Stimulated activated naive CD4-positive, alpha-beta T cell treated with Interleukin-2 at 50 U/mL for 16 hours (primary cell): ENCODE results near the gene SCLY.

Source experiments
- DNase-seq: peaks from one replicate; lab custom pipeline; 2025; lab: John Stamatoyannopoulos, UW

SCLY gene

DNA sequence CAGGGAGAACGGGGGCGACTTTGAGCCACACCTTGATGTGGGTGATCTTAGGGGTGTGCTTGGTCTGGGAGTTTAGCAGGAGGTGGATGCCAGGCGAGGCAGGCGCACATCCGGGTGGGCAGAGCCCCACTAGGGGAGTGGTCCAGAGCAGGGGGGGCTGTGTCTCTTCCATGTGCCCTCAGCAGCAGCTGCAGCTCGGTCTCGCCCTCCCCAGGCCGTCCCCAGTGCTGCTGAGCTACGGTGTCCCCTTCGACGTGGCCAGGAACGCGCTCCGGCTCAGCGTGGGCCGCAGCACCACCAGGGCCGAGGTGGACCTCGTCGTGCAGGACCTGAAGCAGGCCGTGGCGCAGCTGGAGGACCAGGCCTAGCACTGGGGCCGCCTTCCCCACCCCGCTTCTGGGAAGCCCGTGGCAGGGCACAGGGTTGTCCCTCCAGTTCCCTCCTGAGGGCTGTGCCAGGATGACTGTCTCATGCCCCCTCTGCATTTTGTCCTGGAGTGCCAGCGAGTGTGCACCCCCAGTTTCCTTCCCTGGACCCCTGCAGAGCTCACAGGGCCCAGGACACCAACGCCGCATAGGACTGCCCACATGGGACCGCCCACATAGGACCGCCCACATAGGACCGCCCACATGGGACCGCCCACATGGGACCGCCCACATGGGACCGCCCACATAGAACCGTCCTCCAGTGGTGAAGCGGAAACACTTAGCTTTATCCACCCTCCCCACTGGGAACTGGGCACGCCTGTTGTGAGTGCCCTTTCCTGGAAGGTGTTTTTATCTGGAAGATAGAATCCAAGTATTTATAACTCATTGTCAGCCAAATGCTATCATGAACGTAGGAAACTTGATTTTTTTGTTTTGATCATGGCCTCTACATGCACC lies 37.4 kb downstream of the SCLY start:
- no peak for DNase-seq

GRCh38 chr2:238098901-238099713 lies 38.3 kb downstream of the SCLY start:
- no peak for DNase-seq

DNA sequence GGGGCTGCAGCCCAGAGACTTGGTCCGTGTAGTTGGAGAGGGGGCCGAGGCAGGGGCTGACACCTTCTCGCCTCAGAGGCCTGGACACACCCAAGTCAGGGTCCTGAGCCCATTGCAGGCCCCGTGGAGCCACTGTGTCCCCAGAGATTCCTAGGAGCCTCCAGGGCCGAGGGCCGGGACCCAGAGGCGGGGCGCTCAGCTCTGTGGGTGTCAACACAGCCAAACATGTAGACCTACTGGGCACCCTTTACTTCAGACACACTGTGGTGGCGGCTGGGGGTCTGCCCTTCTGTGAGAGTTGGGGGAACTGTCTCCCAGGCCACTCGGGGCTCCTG lies 38.9 kb downstream of the SCLY start:
- DNase-seq: no peak

- DNase-seq: no peak
Measured at GRCh38 chr2:238100049-238100820, 39.4 kb downstream of the SCLY start, which contains the start of gene ESPNL. TSS of gene ESPNL (plus strand) at chr2:238100340. CDS start at chr2:238100420, 80 bp downstream.

GRCh38 chr2:238100821-238101771 lies 40.3 kb downstream of the SCLY start:
- no peak for DNase-seq

- no peak for DNase-seq
Measured at GRCh38 chr2:238101891-238102841, 41.4 kb downstream of the SCLY start.

DNA sequence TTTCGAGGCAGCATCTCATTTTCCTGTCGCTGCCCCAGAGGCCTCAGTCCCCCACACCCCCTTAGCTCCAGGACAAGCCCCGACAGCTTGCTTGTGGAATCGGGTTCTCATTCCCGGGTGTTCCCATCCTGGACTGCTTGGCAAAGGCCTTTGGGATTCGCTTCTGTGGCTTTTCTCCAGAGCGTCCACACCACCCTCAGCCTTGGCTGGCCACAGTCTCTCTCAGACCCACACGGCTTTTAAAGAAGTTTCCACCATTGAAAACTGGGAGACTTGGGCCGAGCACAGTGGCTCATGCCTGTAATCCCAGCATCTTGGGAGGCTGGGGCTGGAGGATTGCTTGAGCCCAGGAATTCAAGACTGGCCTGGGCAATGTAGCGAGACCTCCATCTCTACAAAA lies 42.1 kb downstream of the SCLY start:
- DNase-seq: no peak

GRCh38 chr2:238103465-238104225 lies 42.8 kb downstream of the SCLY start:
- DNase-seq: no peak

GRCh38 chr2:238104226-238104690 lies 43.5 kb downstream of the SCLY start:
- no peak for DNase-seq

GRCh38 chr2:238104691-238105371 lies 44.0 kb downstream of the SCLY start:
- DNase-seq: no peak

DNA sequence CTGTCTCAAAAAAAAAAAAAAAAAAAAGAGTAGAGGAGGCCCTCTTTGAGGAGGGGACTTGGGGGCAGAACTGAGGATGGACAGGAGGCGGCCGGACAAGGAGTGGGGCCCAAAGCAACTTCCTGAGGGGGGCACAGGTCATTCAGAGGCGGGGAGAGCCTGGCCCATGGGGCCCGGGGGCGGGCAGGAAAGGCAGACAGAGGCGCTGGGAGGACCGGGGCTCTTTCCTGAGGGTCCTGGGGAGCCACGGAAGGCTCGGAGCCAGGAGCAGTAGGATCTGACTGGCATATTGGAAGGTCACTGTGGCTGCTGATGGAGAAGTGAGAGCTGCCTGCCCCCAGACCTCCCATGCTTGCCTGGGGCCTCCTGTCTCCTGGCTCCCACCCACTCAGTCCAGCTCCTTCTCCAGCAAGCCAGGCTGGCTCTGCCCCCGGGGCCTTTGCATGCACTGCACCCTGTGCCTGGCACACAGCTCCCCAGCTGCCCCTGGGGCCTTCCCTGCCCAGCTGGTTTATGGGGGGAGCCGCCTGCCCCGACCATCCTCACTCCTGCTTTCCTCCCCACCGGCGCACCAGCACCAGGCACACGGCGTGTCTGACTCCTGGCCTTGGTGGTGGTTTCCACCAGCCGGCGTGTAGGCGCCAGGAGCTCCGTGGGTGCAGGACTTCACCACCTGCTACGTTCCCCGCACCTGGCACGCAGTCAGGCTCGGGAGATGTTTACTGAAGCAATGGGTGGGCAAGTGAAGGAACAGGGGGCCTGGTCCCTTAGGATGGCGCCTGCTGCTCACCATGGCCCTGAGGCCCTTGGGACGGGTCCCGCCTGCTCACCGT lies 44.9 kb downstream of the SCLY start:
- no peak for DNase-seq

DNA sequence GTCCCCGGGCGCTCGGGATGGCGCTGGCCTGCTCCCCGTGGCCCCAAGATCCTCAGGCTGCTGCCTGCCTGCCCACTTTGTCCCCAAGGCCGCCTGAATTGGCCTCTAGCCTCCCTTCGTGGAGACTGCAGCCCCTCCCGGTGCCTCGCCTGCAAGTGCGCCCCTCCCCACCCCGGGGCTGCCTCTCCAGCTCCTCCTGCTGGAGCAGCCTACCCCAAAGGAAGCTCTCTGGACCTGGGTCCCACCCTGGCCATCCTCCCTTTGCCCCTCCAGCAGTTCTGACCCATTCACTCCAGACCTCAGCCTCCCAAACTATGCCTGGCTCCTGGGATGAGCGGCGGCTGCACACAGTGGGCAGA lies 45.5 kb downstream of the SCLY start:
- no peak for DNase-seq

DNA sequence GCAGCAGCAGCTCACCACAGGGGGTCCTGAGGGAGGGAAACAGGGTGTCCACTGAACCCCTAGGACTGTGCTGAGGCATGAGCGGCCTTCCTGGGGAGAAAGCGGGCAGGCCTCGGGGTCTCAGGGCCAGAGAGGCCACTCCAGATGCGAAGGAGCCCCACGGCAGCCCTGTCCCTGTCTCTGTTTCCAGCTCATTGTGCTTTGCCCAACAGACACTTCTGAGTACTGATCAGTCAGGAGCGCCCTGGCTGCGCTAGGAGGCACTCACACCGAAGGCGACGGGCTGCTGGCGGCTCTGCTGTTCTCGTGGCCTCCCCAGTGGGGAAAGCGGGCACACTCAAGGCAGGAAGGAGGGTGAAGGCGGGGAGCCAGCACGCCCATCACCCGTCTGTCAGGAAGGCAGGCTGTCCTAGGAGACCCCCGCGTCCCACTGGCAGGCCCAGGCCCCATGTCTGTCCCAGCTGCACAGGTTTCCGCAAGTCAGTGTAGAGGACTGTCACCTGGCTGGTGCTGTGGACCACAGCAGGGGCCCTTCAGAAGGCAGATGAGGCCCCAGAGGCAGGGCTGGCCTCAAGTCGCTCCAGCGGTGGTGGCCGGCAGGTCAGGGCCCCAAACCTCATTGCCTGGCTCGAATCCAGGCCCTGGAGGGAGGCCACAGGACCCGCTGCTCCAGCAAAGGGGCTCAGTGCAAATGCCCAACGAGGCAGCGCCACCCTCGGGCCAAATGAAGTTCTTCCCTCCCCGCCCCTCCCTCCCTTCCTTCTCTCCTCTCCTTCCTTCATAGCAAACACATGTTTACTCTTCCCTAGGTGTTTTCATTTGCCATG lies 46.1 kb downstream of the SCLY start:
- DNase-seq: no peak

DNA sequence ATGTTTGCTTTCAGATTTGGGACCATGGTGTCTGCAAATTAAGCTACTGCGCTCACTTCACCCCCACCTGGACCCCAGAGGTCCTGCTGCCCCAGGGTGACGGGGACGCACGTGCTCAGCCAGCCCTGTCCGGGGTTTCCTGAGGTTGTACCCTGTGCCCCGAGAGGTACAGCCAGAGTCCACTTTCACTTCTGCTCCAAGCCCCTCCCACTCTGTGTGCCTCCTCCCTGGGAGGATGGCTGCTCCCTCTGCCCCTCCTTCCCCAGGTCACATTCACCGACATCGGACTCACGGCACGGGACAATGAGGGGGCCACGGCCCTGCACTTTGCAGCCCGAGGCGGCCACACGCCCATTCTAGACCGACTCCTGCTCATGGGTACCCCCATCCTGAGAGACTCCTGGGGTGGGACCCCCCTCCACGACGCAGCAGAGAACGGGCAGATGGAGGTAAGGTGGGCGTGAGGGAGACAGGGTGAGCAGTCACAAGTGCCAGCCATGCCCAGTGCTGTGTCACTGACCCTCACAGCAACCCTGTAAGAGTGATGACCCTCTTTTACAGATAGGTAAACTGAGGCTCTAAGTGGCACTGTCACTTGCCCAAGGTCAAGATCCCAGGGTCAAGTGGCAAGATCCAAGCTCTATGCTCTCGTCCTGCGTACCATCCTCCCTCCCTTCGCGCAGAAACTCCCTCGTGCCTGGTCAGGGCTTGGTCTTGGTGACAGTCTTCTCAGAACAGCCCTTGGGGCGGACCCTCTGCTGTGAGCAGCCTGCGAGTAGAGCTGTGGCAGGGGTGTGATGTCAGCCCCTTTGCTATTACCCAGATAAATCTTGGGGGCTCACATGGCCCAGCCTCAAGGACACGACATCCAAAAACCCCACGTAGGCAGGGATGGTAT lies 47.0 kb downstream of the SCLY start:
- DNase-seq: no peak

DNA sequence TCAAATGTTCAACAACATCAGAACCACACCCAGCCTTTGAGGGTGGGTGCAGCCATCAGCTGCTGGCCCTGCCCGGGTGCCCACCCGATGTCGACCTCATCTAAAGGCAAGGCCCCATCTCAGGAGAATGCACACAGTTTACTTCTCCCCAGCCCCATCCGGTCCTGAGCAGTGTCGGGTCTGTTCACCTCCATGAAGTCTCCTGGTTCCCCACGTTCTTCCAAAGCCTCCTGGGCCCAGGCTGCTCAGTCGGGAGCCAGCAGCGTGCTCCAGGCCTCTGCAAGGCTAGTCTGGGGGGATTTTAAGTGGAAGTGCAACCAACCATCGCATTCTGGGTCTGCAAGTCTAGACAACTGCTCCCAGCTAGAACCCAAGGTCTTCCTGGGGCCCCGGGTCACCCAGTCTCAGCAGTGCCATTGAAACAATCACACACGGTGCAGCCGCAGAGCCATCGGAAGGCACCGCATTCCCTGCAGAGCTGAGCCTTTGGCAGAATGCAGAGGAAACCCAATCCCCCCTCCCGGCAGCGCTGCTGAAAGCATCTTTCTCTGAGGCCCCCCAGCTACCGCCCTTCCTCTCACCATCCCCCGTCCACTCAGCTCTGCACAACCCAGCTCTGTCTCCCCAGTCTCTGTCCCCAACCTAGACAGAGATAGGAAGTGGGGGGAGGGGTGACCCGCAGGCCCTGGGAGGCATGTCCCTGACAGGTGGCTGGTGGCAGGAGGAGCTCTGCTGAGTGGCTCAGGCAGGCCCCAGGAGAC lies 47.8 kb downstream of the SCLY start:
- DNase-seq: no peak
